GM12878 (cell line): ENCODE data around the gene CLEC7A. TPM values are rescaled to one million over a fixed set of nuclear protein-coding genes. Genes with fewer than 3 reads are reported as not detected.

ENCODE experiments used
- ATAC-seq: fragments of 200-7000 bp; cut with Tn5 transposase; 3 replicates; pipeline ENCODE4 v1.9.1; 2020; ENCODE audit warnings: mild to moderate bottlenecking, moderate library complexity
- BruUV-seq: library from RNA; stranded (reverse); fragments of 400-500 nt; replicated peaks from 2 replicates; lab custom pipeline; 2021; lab: Mats Ljungman, UMichigan
- CTCF ChIA-PET: fragments of 300-600 bp; sonication (Branson Sonifier 250); formaldehyde crosslinking; extraction: SDS; loops from one replicate; lab custom pipeline; 2021; ENCODE audit warnings: inconsistent platforms; lab: Yijun Ruan, JAX
- POLR2A ChIA-PET: fragments of 350-600 bp; formaldehyde crosslinking; extraction: SDS; loops from one replicate; lab custom pipeline; 2021; ENCODE audit warnings: inconsistent platforms; lab: Charles Lee
- RAD21 ChIA-PET: fragments of 300-600 bp; sonication (Branson Sonifier 250); formaldehyde crosslinking; loops from one replicate; lab custom pipeline; 2023; ENCODE audit warnings: antibody characterized with exemption; ENCODE audit not compliant: unreplicated experiment; lab: Charles Lee
- SMC1A ChIA-PET: fragments of 300-600 bp; sonication (Branson Sonifier 250); formaldehyde crosslinking; loops from one replicate; lab custom pipeline; 2023; ENCODE audit not compliant: unreplicated experiment, uncharacterized antibody; lab: Charles Lee
- DNase-seq: peaks from one replicate; pipeline ENCODE4 v3.0.0-alpha.2; 2011; ENCODE audit warnings: low read depth, low spot score
- FAIRE-seq: peaks from 3 replicates; lab custom pipeline; 2011; peaks lifted over from hg19 to GRCh38; lab: Jason Lieb, UNC
- H2AFZ ChIP-seq: 2 replicates; pipeline ENCODE4 v1.6.0; 2011; ENCODE audit warnings: low read depth, low read length, control low read depth; ENCODE audit not compliant: control insufficient read depth
- H3K27ac ChIP-seq: 2 replicates; pipeline ENCODE4 v1.5.1; 2011; ENCODE audit warnings: control low read depth; ENCODE audit not compliant: control insufficient read depth, insufficient read depth
- H3K27me3 ChIP-seq, 2 experiments: replicated peaks in 1 of 2; 2 replicates each; pipeline versions ENCODE4 v1.6.0 to v1.6.1; 2011; ENCODE audit warnings: low read length in 1 of 2; ENCODE audit not compliant: control insufficient read depth in 2 of 2, insufficient read depth in 2 of 2
- H3K36me3 ChIP-seq, 2 experiments: 2 replicates each; pipeline ENCODE4 v1.5.1; 2011; ENCODE audit warnings: low read length in 1 of 2; ENCODE audit not compliant: control insufficient read depth in 2 of 2, insufficient read depth in 2 of 2
- H3K4me1 ChIP-seq: 2 replicates; pipeline ENCODE4 v1.6.1; 2011; ENCODE audit warnings: mild to moderate bottlenecking, low read length, moderate library complexity, mixed read lengths; ENCODE audit not compliant: control insufficient read depth, insufficient read depth
- H3K4me2 ChIP-seq: 2 replicates; pipeline ENCODE4 v1.6.0; 2011; ENCODE audit warnings: control low read depth; ENCODE audit not compliant: control insufficient read depth, insufficient read depth
- H3K4me3 ChIP-seq: fragments of 200-600 bp; sonication (generic); 2 replicates; pipeline ENCODE4 v1.5.1; 2016
- H3K79me2 ChIP-seq: 2 replicates; pipeline ENCODE4 v1.6.0; 2011; ENCODE audit warnings: low read length; ENCODE audit not compliant: control insufficient read depth, insufficient read depth
- H3K9ac ChIP-seq: 2 replicates; pipeline ENCODE4 v1.8.0; 2011; ENCODE audit warnings: low read length, control low read depth, mixed read lengths; ENCODE audit not compliant: control insufficient read depth, insufficient read depth
- H3K9me3 ChIP-seq: replicated peaks from 3 replicates; pipeline ENCODE4 v1.5.1; 2011; ENCODE audit warnings: mild to moderate bottlenecking, low read length; ENCODE audit not compliant: control insufficient read depth, insufficient read depth
- H4K20me1 ChIP-seq: 2 replicates; pipeline ENCODE4 v1.6.0; 2011; ENCODE audit not compliant: control insufficient read depth, insufficient read depth
- BCL11A ChIP-seq: IDR thresholded peaks from 2 replicates; pipeline ENCODE4 v1.6.1; 2011; ENCODE audit warnings: low read depth, low read length
- EED ChIP-seq: sonication (generic); IDR thresholded peaks from 2 replicates; pipeline ENCODE4 v1.6.1; 2016; ENCODE audit warnings: antibody characterized with exemption, low read depth
- HDAC2 ChIP-seq: fragments of 200-600 bp; sonication (generic); IDR thresholded peaks from 2 replicates; pipeline ENCODE4 v1.6.1; 2017
- MYC ChIP-seq: IDR thresholded peaks from 2 replicates; pipeline ENCODE4 v1.6.1; 2011; ENCODE audit warnings: mild to moderate bottlenecking, low read length, moderate library complexity, inconsistent platforms; ENCODE audit not compliant: insufficient read depth, insufficient replicate concordance, insufficient read length, severe bottlenecking
- NBN ChIP-seq: fragments of 450-650 bp; IDR thresholded peaks from 2 replicates; pipeline ENCODE4 v1.6.1; 2016
- NR2C1 ChIP-seq: fragments of 450-650 bp; IDR thresholded peaks from 2 replicates; pipeline ENCODE4 v1.6.1; 2017; ENCODE audit warnings: antibody characterized with exemption, mild to moderate bottlenecking, moderate library complexity
- POLR2AphosphoS2 ChIP-seq: IDR thresholded peaks from 2 replicates; pipeline ENCODE4 v1.6.1; 2011; ENCODE audit warnings: low read depth, mild to moderate bottlenecking, low read length, improper control_type of control experiment, moderate library complexity
- TBL1XR1 ChIP-seq: IDR thresholded peaks from 2 replicates; pipeline ENCODE4 v1.6.1; 2012; ENCODE audit warnings: low read depth, low read length, improper control_type of control experiment
- TCF7 ChIP-seq: IDR thresholded peaks from 2 replicates; pipeline ENCODE4 v1.6.1; 2014; ENCODE audit warnings: antibody characterized with exemption, borderline replicate concordance
- WGBS: methylation state at CpG from one replicate; pipeline ENCODE4 v1.1.6; 2016; ENCODE audit warnings: low lambda C conversion rate; ENCODE audit not compliant: insufficient replicate concordance, insufficient coverage; ENCODE audit errors: missing lambda C conversion rate; 5-methylcytosine and 5-hydroxymethylcytosine counted together
- in situ Hi-C: fragments of 300-500 bp; cut with MboI; formaldehyde crosslinking; loops from 9 replicates; pipeline ENCODE4 v1.14.3; 2018; ENCODE audit warnings: mixed read lengths
- intact Hi-C: fragments of 100-400 bp; cut with micrococcal nuclease; formaldehyde crosslinking; loops from one replicate; pipeline ENCODE4 v1.14.2; 2022; ENCODE audit not compliant: unreplicated experiment
- polyA plus RNA-seq, 11 experiments: library from polyadenylated mRNA; depleted of rRNA in 4 of 11; unstranded in 6 of 11; stranded (reverse) in 5 of 11; fragments of >200 nt; fragmentation: Nextera tagmentation in 4 of 11; fragmentation: Illumina TruSeq in 1 of 11; extraction: Ambion mirVana in 4 of 11; extraction: Trizol in 1 of 11; gene quantifications; 1 replicate in 1 of 11; 2 replicates in 10 of 11; pipeline versions ENCODE4 v1.2.1 to v1.2.3, GENCODE V29; 2011 to 2016; ENCODE audit warnings: inconsistent platforms in 2 of 11, missing spikeins in 2 of 11, low read depth in 1 of 11
- total RNA-seq, 4 experiments: library from RNA; depleted of rRNA in 3 of 4; stranded (reverse); fragments of >200 nt in 3 of 4; fragmentation: Illumina TruSeq in 1 of 4; extraction: Trizol in 1 of 4; gene quantifications; 2 replicates each; pipeline versions ENCODE4 v1.2.1 to v1.2.3, GENCODE V29; 2013 to 2021
- TF ChIP-seq, protein P1 (sequence below): fragments of 450-650 bp; IDR thresholded peaks from 2 replicates; pipeline ENCODE4 v1.6.1; 2014; ENCODE audit warnings: mild to moderate bottlenecking
- TF ChIP-seq, protein P2 (sequence below): fragments of 450-650 bp; formaldehyde crosslinking; IDR thresholded peaks from 2 replicates; pipeline ENCODE4 v1.4.0; 2020; ENCODE audit warnings: mild to moderate bottlenecking, moderate library complexity

Gene CLEC7A
- total and polyA plus RNA-seq, 10 of the 15 experiments (the other 5 are each of a cell fraction or from before 2014, with no cell fraction given): not detected

DNA sequence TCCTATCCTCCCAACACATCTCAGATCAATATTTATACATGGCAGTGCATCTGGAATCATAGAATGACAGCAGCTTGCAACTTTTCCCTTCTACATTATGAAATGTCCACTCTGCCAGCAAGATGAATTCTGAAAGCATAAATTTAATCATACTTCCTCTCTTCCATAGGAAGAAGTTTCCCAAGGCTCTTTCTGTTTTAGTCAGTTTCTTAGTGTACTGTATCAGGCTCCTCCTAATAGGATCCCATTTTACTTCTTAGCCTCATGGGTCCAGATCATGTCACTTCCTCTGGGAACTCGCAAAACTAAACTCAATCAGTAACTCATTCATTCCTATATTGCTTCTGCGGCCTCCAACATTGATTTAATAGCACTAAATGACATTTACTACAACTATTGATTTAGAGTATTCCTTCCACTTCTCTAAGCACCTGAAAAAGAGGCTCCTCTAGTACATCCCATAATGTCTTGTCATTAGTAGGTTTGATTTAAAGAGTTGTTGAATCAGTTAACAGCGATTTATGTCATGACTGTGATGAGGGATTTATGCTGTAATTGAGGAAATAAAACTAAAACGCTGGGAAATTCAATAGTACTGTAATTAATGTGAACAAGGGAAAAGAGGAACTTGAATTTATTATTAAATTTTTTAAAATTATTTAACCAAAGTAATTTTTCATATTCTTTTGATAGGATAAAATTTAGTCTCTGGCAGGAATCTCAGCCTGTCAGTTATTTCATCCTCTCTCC, 35.2 kb downstream of the CLEC7A start:
- ChIA-PET CTCF (interaction anchor here (0.7 kb wide), 1 partner anchor 45 kb away, joined by 3 read pairs; no protein-coding TSS in a partner anchor), POLR2A (no interaction called here)

DNA sequence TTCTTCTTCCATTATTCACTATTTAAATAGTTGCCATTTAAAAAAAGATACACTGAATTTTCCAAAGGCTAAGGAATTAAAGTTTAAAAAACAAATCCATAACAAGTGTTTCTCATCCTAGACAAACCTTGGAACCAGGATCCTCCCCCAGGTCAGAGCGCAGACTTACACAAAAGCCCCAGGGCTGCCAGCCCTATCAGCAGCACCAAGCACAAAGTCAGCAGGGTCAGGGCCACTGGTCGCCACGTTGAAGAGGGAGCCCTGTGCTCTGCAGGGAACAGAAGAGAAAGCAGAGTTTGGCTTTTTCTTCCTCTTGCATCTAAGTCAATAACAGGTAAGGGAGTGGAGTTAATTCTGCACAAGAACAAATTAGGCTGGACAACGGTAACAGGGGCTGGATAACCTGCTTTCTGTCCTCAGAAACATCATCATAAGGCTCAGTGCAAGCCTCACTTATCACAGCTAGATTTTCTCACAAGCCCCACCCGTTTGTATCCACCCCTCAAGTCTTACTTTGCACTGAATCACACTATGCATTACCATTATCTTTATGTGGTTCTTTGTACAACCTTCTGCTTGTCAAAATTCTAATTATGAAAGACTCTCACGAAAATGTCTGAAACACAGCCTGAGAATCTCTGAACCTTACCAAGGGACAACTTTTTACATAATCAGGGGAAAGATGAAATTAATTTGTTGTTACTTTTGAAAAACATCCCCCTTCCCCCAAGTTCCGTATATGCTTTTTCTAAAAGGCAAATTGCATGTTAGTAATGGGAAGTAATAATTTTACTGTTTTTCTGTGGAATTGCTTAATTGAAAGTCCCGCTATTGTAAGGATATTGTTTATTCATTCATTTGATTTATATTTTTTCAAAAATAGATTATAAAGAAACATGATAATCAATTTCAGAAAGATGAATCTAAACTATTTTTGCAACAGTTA, 40.8 kb downstream of the CLEC7A start:
- ATAC-seq: no peak
- intact Hi-C loops (no loop called here), in situ Hi-C loops (no loop called here)
- SMC1A ChIA-PET: no interaction called here
- H3K36me3 ChIP-seq: no peaks in the 10 kb centered on the region
- WGBS: 59% methylated on average over 8 of the region's 8 CpGs
- H2AFZ ChIP-seq: no peak overlapping the region
- POLR2A ChIA-PET: no interaction called here
- no peaks in the 10 kb centered on the region; the same call in 1 of the 3 replicates for H3K9me3 ChIP-seq
- CTCF ChIA-PET: no interaction called here
- H4K20me1 ChIP-seq: no peaks in the 10 kb centered on the region
- no peak overlapping the region for H3K9ac ChIP-seq
- no peaks in the 10 kb centered on the region for H3K27me3 ChIP-seq
- no peak for DNase-seq
- no peak overlapping the region for H3K4me3 ChIP-seq
- H3K27ac ChIP-seq: no peak overlapping the region
- H3K79me2 ChIP-seq: no peaks in the 10 kb centered on the region
- peak overlapping the region; percentile 59; the same call in 1 of the 2 replicates for H3K4me2 ChIP-seq
- RAD21 ChIA-PET: no interaction called here
- BruUV-seq: no TSS peak
- peaks cover 8% of the 10 kb centered on the region for H3K4me1 ChIP-seq
- FAIRE-seq: no peak
- TF ChIP-seq MYC (no peak), TCF7 (no peak), TBL1XR1 (no peak), POLR2AphosphoS2 (no peak), BCL11A (no peak), NR2C1 (no peak), NBN (no peak)
- TF ChIP-seq, protein P1, sequence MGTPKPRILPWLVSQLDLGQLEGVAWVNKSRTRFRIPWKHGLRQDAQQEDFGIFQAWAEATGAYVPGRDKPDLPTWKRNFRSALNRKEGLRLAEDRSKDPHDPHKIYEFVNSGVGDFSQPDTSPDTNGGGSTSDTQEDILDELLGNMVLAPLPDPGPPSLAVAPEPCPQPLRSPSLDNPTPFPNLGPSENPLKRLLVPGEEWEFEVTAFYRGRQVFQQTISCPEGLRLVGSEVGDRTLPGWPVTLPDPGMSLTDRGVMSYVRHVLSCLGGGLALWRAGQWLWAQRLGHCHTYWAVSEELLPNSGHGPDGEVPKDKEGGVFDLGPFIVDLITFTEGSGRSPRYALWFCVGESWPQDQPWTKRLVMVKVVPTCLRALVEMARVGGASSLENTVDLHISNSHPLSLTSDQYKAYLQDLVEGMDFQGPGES: no peak
- TF ChIP-seq, protein P2, sequence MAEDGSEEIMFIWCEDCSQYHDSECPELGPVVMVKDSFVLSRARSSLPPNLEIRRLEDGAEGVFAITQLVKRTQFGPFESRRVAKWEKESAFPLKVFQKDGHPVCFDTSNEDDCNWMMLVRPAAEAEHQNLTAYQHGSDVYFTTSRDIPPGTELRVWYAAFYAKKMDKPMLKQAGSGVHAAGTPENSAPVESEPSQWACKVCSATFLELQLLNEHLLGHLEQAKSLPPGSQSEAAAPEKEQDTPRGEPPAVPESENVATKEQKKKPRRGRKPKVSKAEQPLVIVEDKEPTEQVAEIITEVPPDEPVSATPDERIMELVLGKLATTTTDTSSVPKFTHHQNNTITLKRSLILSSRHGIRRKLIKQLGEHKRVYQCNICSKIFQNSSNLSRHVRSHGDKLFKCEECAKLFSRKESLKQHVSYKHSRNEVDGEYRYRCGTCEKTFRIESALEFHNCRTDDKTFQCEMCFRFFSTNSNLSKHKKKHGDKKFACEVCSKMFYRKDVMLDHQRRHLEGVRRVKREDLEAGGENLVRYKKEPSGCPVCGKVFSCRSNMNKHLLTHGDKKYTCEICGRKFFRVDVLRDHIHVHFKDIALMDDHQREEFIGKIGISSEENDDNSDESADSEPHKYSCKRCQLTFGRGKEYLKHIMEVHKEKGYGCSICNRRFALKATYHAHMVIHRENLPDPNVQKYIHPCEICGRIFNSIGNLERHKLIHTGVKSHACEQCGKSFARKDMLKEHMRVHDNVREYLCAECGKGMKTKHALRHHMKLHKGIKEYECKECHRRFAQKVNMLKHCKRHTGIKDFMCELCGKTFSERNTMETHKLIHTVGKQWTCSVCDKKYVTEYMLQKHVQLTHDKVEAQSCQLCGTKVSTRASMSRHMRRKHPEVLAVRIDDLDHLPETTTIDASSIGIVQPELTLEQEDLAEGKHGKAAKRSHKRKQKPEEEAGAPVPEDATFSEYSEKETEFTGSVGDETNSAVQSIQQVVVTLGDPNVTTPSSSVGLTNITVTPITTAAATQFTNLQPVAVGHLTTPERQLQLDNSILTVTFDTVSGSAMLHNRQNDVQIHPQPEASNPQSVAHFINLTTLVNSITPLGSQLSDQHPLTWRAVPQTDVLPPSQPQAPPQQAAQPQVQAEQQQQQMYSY (CRISPR knock-in tag): no peak

More for the DNA sequence above, 35.2 kb downstream of the CLEC7A start:
- Histone ChIP-seq H3K9ac (no peak overlapping the region), H4K20me1 (no peaks in the 10 kb centered on the region), H3K27me3 (no peaks in the 10 kb centered on the region), H3K4me2 (no peak overlapping the region), H3K27ac (no peak overlapping the region), H3K79me2 (no peaks in the 10 kb centered on the region), H3K4me1 (no peaks in the 10 kb centered on the region; the same call in 1 of the 2 replicates), H2AFZ (no peak overlapping the region), H3K36me3 (no peaks in the 10 kb centered on the region), H3K4me3 (no peak overlapping the region), H3K9me3 (no peaks in the 10 kb centered on the region; the same call in 2 of the 3 replicates)
- in situ Hi-C loops (no loop called here), intact Hi-C loops (no loop called here)
- TF ChIP-seq EED (0 out of 2 replicates have a peak, but pooled peaks have one; percentile 14), HDAC2 (no peak)
- no TSS peak for BruUV-seq
- DNase-seq (no peak), ATAC-seq (no peak), FAIRE-seq (no peak)
- ChIA-PET SMC1A (interaction anchor here (0.7 to 1.0 kb wide), 2 partner anchors 30 to 1062 kb away, joined by 3 read pairs; no protein-coding TSS in a partner anchor), RAD21 (no interaction called here)
- 27% methylated on average over 4 of the region's 4 CpGs for WGBS
